Stimulated activated CD8-positive, alpha-beta memory T cell treated with anti-CD3 and anti-CD28 coated beads, Interleukin-12 subunit alpha, Interleukin-12 subunit beta, amount 100 ng/mL, for 1 hour (primary cell): ENCODE data around the gene THRB.

Source experiments
- DNase-seq: peaks from one replicate; pipeline ENCODE4 v3.0.0-alpha.2; 2020; ENCODE audit warnings: low read depth

THRB gene

GRCh38 chr3:24141548-24141947 is 353.1 kb downstream of the THRB start:
- no peak for DNase-seq

DNA sequence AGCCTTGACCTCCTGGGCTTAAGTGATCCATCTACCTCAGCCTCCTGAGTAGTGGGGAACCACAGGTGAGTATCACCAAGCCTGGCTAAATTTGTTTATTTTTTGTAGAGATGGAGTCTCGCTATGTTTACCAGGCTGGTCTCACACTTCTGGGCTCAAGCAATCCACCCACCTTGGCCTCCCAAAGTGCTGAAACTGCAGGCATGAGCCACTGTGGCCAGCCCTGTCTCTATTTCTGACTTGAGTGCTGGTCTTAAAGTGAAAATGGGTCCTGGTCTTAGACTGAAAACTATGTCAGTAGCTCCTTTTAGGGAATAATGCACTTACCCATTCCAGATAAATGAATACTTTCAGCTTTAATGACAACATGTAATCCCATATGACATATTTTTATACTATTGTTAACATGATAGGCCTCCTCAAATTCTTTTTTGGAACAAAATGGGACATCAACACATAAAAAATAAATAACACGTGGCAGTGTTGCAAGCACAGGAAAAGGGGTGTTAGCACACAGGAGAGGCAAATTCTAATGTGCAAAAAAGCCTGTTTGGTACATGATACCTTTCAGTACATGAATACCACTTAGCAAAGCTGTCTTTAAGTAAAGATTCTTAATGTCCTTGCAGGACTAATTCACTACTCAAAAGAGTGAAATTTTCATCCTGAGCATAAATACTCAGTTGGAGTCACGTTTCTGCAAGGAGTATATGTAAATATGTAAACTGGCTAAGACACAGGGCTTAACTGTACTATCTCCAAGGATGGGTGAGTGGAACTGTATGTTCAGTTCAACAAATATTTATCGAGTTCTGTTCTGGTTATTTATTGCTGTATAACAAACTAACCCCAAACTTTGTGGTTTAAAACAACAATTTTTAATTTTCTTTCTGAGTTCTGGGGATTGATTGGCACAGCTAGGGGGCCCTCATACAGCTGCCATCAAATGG is 354.9 kb downstream of the THRB start:
- no peak for DNase-seq

GRCh38 chr3:24138876-24139256 is 355.8 kb downstream of the THRB start:
- no peak for DNase-seq

- no peak for DNase-seq
Observed at GRCh38 chr3:24137958-24138875, 356.4 kb downstream of the THRB start.

DNA sequence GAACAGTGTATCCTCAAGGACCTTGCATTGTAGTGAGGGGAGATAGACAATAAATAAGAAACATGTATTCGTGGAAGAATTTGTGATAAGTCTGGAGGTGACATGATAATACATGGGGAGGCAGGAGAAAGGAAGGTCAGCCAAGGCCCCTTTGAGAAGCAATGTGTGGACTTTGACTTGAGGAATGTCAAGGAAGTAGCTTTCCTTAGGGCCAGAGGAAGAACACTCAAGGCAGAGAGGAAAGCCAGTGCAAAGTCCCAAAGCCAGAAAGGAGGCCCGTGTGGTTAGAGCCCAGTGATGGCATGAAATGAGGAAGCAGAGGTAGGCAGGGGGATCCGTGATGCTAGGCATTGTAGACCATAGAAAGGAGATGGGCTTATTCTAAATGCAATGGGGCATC is 357.3 kb downstream of the THRB start:
- DNase-seq, result no peak

DNA sequence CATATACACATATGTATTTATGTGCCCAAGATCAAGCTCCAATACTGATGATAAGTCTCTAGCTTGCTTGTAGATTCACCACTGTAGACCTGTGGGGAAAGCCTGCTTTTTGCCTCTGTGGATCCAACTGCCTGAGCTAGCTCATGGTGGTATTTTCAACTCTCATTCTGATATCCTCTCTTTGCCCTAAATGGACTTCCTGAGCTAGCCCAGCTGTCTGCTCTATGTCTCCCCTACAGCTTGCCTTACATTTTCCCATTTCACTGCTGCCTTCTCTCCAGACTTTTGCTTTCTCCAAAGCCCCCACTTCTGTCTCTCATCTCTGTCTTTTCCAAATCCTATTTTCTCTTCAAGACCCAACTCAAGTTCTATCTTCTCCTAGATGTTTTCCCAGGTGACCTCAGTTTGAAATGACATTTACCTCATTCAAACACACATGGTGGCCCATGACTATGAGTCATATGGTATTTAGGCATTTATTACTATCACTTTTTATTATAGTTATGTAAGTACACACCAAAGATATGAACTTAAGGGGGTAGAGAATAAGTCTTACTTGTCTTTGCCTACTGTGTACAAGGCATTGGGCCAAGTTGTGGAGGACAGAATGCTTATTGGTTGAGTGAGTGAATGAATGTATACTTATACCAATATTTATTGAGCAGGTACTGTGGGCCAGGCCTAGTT is 357.9 kb downstream of the THRB start:
- DNase-seq, result no peak

DNA sequence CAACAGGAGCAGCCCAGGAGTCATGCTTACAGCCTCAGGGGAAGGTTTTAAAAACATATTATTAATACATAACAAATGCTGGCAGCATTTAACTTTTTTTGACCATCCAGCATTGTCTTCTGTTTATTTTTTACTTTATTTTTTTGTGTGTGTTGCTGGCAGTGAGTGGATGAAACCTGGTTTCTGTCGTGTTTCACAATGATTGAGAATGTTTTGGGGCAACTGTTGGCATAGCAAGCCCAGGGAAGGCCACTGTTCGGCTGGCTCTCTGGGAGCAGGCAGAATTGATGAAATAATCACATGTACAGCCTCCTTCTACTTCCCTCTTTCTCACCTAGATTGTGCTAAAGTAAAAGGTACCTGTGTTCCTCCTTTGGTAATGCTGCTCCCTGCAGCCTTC is 359.4 kb downstream of the THRB start:
- no peak for DNase-seq

GRCh38 chr3:24133942-24134341 is 360.7 kb downstream of the THRB start:
- no peak for DNase-seq

GRCh38 chr3:24133436-24133835 is 361.2 kb downstream of the THRB start:
- no peak for DNase-seq

- no peak for DNase-seq
Observed at GRCh38 chr3:24129549-24129948, 365.1 kb downstream of the THRB start.

GRCh38 chr3:24128199-24129005 is 366.2 kb downstream of the THRB start:
- no peak for DNase-seq

GRCh38 chr3:24123596-24123995 is 371.1 kb downstream of the THRB start:
- no peak for DNase-seq

DNA sequence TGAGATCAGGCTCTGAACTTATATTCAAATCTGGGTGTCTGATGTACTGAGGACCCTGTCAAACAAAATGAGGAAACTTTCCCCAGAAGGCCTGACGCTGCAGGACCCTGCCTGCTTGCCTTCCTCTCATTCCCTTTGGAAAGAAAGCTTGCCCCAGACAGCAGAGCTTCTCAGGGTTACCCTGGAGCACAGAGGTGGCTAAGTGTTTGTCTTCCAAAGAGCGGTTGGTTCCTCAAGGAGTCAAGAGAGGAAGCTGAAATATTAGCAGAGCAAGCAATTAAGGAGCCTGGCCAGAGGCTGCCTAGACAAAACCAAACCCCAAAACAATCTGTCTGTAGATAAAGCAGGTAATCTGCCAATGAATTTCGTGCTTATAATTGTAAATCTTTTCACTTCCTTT is 374.2 kb downstream of the THRB start:
- no peak for DNase-seq

GRCh38 chr3:24119321-24119751 is 375.3 kb downstream of the THRB start:
- DNase-seq, result no peak

DNA sequence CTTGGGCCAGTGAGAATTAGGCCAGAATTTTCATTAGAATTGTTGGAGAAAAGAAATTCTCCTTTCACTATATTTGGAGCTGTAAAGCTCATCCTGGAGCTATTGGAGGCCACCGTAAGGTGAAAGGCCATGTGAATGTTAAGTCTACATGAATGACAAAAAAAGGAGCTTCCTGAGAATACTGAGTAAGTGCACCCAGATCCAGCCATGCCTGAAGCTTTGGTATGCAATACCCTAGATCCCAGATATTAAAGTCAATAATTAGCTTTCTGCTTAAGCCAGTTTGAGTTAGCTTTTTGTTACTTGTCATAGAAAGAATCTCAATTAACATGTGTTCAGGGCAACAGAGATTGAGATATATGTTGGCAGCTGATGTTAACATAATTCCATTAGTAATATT is 377.1 kb downstream of the THRB start:
- no peak for DNase-seq

DNA sequence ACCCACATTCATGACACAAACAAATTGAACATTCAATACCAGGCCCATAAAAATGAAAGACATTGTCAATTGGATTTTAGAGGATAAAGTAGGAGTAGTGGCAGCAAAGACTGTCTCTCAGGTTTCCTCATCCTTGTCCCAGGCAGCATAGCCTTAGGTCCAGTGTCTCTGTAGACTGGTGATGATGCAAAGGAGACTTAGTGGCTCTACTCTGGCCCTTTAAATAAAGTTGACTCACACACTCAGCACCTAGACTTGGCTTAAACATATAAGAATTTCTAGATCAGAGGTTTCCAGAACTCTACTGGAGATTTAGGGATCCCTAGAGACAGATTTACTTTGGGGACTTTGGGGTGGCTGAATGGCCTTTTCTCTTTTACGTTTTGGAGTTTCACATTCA is 382.9 kb downstream of the THRB start:
- no peak for DNase-seq

DNA sequence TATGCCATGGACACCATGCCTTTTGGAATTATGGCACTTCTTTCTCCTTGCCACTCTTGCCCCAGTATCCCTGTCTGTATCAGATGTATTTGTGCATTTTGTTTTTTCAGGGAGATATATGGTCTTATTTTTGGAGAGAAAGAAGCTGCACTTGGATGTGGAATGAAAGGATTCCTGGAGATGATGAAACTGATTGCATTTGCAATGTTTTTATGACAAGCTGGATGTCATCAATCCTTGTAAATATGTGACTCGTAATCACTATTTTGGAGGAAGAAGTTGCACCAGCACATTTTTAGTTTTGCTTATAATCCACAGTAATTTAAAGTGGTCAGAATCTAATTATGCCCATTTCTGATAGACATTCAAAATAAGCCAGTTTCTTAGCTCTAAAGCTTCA is 384.6 kb downstream of the THRB start:
- DNase-seq, result no peak

- no peak for DNase-seq
Observed at GRCh38 chr3:24101676-24102168, 392.9 kb downstream of the THRB start.

DNA sequence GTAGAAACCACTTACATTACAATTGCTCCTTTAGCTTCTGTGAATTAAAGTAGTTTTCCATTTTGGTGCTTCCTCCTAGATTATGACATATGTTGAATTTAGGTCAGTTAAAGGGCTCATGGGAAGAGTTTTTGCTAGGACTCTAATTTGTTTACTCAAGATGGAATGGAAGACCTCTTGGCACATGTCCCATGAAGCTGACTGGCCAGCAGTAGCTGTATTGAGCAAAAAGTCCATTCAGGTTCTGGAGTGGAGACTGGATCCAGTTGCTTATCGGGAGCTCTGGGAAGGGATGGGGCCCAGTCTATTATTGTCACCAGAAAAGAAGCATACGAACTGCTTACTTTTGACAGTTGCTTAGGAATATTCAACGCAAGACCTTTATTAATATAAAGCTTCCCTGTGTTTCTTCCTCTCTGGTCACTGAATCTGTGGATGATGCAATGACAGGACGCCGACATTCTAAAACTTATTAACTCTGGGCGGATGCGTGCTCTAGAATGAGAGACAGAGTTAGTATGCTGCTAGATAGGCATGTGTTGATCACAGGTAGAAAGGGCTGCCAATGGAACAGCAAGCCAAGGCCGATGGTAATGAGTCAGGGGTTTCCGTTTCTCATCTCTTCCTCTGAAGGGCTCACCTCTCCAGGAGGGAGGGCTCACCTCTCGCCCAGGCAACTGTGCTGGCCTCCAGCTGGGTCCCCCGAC is 393.8 kb downstream of the THRB start:
- DNase-seq, result no peak

DNA sequence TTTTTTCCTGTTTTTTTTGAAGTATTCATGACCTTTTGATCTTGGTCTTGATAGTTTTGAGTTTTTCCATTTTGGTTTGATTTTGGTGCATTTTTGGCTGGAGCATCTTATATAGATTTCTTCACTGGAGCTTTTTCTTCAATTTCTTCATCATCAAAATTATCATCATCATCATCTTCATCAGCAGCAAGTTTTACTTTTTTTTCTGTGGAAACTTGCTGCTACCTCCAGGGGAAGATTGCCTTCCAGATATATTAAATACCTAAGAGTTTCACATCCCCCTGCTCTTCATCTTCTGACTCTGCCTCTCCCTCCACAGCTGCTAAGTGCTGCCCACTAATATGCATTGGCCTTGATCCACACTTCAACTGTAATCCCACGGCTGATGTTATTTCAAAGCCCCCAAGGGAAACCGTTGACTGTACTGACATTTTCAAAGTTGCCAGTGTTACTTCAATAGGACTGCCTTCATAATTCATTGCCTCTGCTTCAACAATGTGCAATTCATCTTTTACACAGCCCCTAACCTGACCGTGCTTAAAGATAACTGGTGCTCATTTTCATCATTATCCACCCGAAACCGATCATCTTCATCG is 397.9 kb downstream of the THRB start:
- DNase-seq, result no peak
